Spinal cord (tissue), 10 donors: ENCODE results near the gene SHLD2. TPM values are rescaled to one million over a fixed set of nuclear protein-coding genes. Genes with fewer than 3 reads are reported as not detected.
"Not testable (repeated sequence)": the region's sequence is repeated elsewhere in the genome, so short reads cannot be mapped to it uniquely, and the experiment has no call there.

Source experiments
- DNase-seq, 6 donors: peaks; one replicate each; pipeline versions ENCODE4 v3.0.0 to v3.0.0-alpha.2; 2013 to 2015; ENCODE audit warnings: low spot score in 6 of 6, low read depth in 4 of 6
- H3K27ac ChIP-seq: one replicate; pipeline ENCODE4 v1.5.1; 2013; ENCODE audit warnings: low read depth, low read length, control low read depth
- H3K27me3 ChIP-seq: one replicate; pipeline ENCODE4 v1.6.1; 2013; ENCODE audit warnings: low read length; ENCODE audit not compliant: control insufficient read depth, insufficient read depth
- H3K36me3 ChIP-seq: one replicate; pipeline ENCODE4 v1.6.1; 2013; ENCODE audit warnings: low read length; ENCODE audit not compliant: control insufficient read depth, insufficient read depth
- H3K4me1 ChIP-seq: one replicate; pipeline ENCODE4 v1.6.1; 2013; ENCODE audit warnings: low read length; ENCODE audit not compliant: control insufficient read depth, insufficient read depth
- H3K4me3 ChIP-seq: one replicate; pipeline ENCODE4 v1.5.1; 2013; ENCODE audit warnings: low read depth, low read length, control low read depth
- H3K9me3 ChIP-seq: one replicate; pipeline ENCODE4 v1.6.1; 2013; ENCODE audit warnings: low read length; ENCODE audit not compliant: control insufficient read depth, insufficient read depth
- WGBS: methylation state at CpG from one replicate; pipeline ENCODE4 v1.1.5; 2013; ENCODE audit warnings: missing lambda C conversion rate; ENCODE audit not compliant: insufficient coverage; 5-methylcytosine and 5-hydroxymethylcytosine counted together
- polyA plus RNA-seq, 2 donors: library from polyadenylated mRNA; unstranded; fragments of 120-200 nt; gene quantifications; one replicate each; pipeline ENCODE4 v1.2.1, GENCODE V29; 2013; ENCODE audit not compliant: insufficient read length in 2 of 2
- total RNA-seq, 2 donors: library from RNA; depleted of rRNA in 1 of 2; stranded (reverse); fragments of 120-200 nt in 1 of 2; fragments of >200 nt in 1 of 2; gene quantifications; one replicate each; pipeline versions ENCODE4 v1.2.3 to v1.2.4, GENCODE V29; 2013 to 2014
- donor health status: healthy.

SHLD2 gene
- total and polyA plus RNA-seq, 4 donors = 19.0 to 34.6 (median 28.4) TPM

- no peak for DNase-seq
- peaks cover 41% of the 10 kb centered on the region for H3K36me3 ChIP-seq
- no peak overlapping the region for H3K27ac ChIP-seq
- H3K9me3 ChIP-seq = no peaks in the 10 kb centered on the region
- 68% methylated on average over 3 of the region's 6 CpGs for WGBS
- no peak overlapping the region for H3K4me3 ChIP-seq
- H3K27me3 ChIP-seq = no peaks in the 10 kb centered on the region
- peaks cover 30% of the 10 kb centered on the region for H3K4me1 ChIP-seq
These were observed 34.6 kb upstream of the SHLD2 start for GRCh38 chr10:87060280-87060928.

DNA sequence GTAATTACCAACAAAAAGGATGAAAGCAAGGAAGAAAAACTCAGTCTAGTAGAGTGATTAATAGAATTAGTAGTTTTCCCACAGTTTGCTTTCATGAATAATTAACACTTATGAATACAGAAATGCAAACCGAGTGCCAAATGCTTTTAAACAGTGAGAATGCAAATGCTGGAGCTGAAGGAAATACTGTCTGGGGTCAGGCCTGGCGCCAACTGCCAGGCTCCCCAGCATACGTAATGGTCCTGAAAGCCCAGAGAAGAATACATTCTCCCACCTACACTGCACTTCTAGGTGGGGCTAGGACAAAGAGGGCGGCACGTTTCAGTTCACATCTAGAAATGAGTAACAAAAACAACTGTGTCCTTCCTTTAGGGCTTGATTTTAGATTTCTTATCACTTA lies 30.4 kb upstream of the SHLD2 start:
- H3K36me3 ChIP-seq = peaks cover 40% of the 10 kb centered on the region
- H3K27ac ChIP-seq = peak overlapping the region; percentile 58

GRCh38 chr10:87066178-87066577 lies 28.8 kb upstream of the SHLD2 start:
- 49% methylated on average over 2 of the region's 2 CpGs for WGBS
- Histone ChIP-seq H3K9me3 (no peaks in the 10 kb centered on the region), H3K27me3 (no peaks in the 10 kb centered on the region), H3K27ac (peak overlapping the region; percentile 40), H3K36me3 (peaks cover 49% of the 10 kb centered on the region), H3K4me3 (no peak overlapping the region), H3K4me1 (peaks cover 19% of the 10 kb centered on the region)
- DNase-seq = no peak

More for the DNA sequence above, 30.4 kb upstream of the SHLD2 start:
- H3K9me3 ChIP-seq = no peaks in the 10 kb centered on the region
- peaks cover 19% of the 10 kb centered on the region for H3K4me1 ChIP-seq
- H3K27me3 ChIP-seq = no peaks in the 10 kb centered on the region
- no CpG with 5 or more reads among the region's 5 CpGs for WGBS
- no peak overlapping the region for H3K4me3 ChIP-seq
- peak in 4 of 6 donors; percentile 41 to 92 (median 76) for DNase-seq

DNA sequence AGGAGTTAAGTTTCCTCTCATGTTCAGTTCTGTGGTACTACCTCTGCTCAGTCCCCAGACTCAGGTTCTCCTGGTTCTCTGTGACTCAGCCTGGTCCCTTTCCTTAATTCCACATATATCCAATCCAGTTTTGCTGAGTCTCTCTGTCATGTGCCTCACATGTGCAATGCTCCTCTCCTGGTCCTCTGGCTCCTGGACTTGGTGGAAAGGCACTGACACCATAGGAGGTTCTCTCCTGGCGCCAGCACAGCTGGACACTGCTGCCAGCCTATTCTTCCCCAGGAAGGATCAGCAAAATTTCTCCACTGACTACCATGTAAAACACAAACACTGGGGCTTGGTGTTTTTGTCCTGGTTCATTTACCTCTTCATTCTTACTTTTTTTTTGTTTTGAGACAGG lies 28.1 kb upstream of the SHLD2 start:
- 100% methylated on average over 1 of the region's 1 CpG for WGBS
- no peak overlapping the region for H3K27ac ChIP-seq
- no peak for DNase-seq
- peaks cover 44% of the 10 kb centered on the region for H3K36me3 ChIP-seq
- peaks cover 19% of the 10 kb centered on the region for H3K4me1 ChIP-seq
- no peak overlapping the region for H3K4me3 ChIP-seq
- H3K9me3 ChIP-seq = no peaks in the 10 kb centered on the region
- no peaks in the 10 kb centered on the region for H3K27me3 ChIP-seq

DNA sequence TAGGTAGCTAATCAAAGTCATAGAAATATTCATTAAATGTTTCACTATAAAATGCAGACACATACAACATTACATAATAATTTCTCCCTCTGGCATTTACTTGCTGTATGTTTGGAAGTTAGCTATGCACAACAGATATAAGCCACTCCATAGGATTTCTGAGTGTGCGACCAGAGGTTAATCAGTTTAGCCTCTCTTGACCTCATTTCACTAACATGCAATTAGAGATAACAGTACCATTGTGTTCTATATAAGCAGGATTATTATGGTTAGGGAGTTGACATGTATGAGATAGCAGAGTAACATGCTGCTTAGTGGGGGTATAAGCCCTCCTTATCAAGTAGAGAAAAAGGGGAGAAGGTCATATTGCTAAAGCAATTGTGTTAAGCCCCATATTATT lies 26.7 kb upstream of the SHLD2 start:
- DNase-seq = no peak
- peaks cover 44% of the 10 kb centered on the region for H3K36me3 ChIP-seq
- no peaks in the 10 kb centered on the region for H3K27me3 ChIP-seq
- peaks cover 19% of the 10 kb centered on the region for H3K4me1 ChIP-seq
- H3K9me3 ChIP-seq = no peaks in the 10 kb centered on the region
- H3K27ac ChIP-seq = no peak overlapping the region
- H3K4me3 ChIP-seq = no peak overlapping the region
- no CpG with 5 or more reads among the region's 1 CpG for WGBS

DNA sequence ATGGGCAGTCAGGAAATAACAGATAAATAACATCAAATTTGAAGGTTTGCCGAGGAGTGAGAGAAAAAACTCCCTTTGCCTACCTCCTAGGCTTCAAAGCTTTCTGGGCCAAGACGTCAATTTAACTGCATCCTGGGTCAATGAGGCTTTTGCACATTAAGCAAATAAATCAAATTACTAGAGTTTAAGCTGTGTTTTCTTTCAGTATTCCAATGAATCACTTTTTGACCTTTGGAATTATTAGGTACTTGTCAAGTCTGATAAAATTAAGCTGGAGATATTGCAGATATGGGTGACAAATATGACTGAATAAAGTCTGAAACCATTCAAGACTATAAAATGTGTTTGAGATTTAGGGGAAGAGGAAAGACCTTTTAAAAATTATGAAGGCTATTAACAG lies 22.6 kb upstream of the SHLD2 start:
- Histone ChIP-seq H3K4me3 (no peak overlapping the region), H3K36me3 (peaks cover 33% of the 10 kb centered on the region), H3K27ac (no peak overlapping the region), H3K27me3 (no peaks in the 10 kb centered on the region), H3K4me1 (no peaks in the 10 kb centered on the region), H3K9me3 (no peaks in the 10 kb centered on the region)
- no peak for DNase-seq
- WGBS = no CpG with 5 or more reads among the region's 2 CpGs

GRCh38 chr10:87076421-87076820 lies 18.6 kb upstream of the SHLD2 start:
- H3K4me3 ChIP-seq, H3K27me3 ChIP-seq, DNase-seq, H3K4me1 ChIP-seq, H3K27ac ChIP-seq, H3K9me3 ChIP-seq: not testable (repeated sequence)
- WGBS = no CpG with 5 or more reads among the region's 2 CpGs
- H3K36me3 ChIP-seq = peaks cover 16% of the 10 kb centered on the region

GRCh38 chr10:87079106-87079836 lies 15.7 kb upstream of the SHLD2 start:
- WGBS = 90% methylated on average over 3 of the region's 11 CpGs
- H3K9me3 ChIP-seq = no peaks in the 10 kb centered on the region
- no peak overlapping the region for H3K27ac ChIP-seq
- no peaks in the 10 kb centered on the region for H3K27me3 ChIP-seq
- H3K36me3 ChIP-seq = peaks cover 7% of the 10 kb centered on the region
- peaks cover 3% of the 10 kb centered on the region for H3K4me1 ChIP-seq
- DNase-seq = no peak
- H3K4me3 ChIP-seq = no peak overlapping the region

DNA sequence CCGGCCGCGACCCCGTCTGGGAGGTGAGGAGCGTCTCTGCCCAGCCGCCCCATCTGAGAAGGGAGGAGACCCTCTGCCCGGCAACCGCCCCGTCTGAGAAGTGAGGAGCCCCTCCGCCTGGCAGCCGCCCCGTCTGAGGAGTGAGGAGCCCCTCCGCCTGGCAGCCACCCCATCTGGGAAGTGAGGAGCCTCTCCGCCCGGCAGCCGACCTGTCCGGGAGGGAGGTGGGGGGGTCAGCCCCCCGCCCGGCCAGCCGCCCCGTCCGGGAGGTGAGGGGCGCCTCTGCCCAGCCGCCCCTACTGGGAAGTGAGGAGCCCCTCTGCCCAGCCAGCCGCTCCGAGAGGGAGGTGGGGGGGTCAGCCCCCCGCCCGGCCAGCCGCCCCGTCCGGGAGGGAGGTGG lies 14.4 kb upstream of the SHLD2 start:
- not testable (repeated sequence) for H3K4me3 ChIP-seq, H3K9me3 ChIP-seq, DNase-seq, H3K4me1 ChIP-seq, H3K27ac ChIP-seq, H3K27me3 ChIP-seq, H3K36me3 ChIP-seq
- 100% methylated on average over 4 of the region's 31 CpGs for WGBS

DNA sequence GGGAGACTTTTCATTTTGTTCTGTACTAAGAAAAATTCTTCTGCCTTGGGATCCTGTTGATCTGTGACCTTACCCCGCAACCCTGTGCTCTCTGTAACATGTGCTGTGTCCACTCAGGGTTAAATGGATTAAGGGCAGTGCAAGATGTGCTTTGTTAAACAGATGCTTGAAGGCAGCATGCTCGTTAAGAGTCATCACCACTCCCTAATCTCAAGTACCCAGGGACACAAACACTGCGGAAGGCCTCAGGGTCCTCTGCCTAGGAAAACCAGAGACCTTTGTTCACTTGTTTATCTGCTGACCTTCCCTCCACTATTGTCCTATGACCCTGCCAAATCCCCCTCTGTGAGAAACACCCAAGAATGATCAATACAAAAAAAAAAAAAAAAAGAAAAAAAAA lies 13.4 kb upstream of the SHLD2 start:
- not testable (repeated sequence) for H3K4me3 ChIP-seq, H3K9me3 ChIP-seq, H3K36me3 ChIP-seq, H3K27ac ChIP-seq, DNase-seq, H3K27me3 ChIP-seq, H3K4me1 ChIP-seq
- WGBS = no CpG with 5 or more reads among the region's 3 CpGs
